HepG2 (cell line): Measurements from ENCODE around the gene RTEL1. TPM values are rescaled to one million over a fixed set of nuclear protein-coding genes. Genes with fewer than 3 reads are reported as not detected.

ENCODE experiments used
- ASH2L ChIP-seq: fragments of 300-600, 200-600 bp; sonication (generic); IDR thresholded peaks from 2 replicates; pipeline ENCODE4 v1.7.0; 2017; ENCODE audit warnings: low read depth, mild to moderate bottlenecking, moderate library complexity, mixed read lengths, low read length; ENCODE audit not compliant: insufficient read length
- CENPT ChIP-seq: sonication (generic); formaldehyde crosslinking; IDR thresholded peaks from 2 replicates; pipeline ENCODE4 v1.8.0; 2022; ENCODE audit warnings: low read depth, mild to moderate bottlenecking, moderate library complexity, missing genetic modification reagents
- HBP1 ChIP-seq: IDR thresholded peaks from 2 replicates; pipeline ENCODE4 v1.6.1; 2016; ENCODE audit warnings: low read depth, control low read depth
- HMGA1 ChIP-seq: sonication (generic); formaldehyde crosslinking; conservative IDR thresholded peaks from 2 replicates; pipeline ENCODE4 v1.4.0; 2020; ENCODE audit warnings: missing genetic modification reagents
- MIER2 ChIP-seq: IDR thresholded peaks from 2 replicates; pipeline ENCODE4 v1.6.1; 2016; ENCODE audit warnings: missing biosample characterization, missing genetic modification reagents
- MXI1 ChIP-seq: IDR thresholded peaks from 3 replicates; pipeline ENCODE4 v1.6.1; 2012; ENCODE audit warnings: low read depth, low read length, inconsistent platforms, borderline replicate concordance
- MYC ChIP-seq: sonication (generic); formaldehyde crosslinking; IDR thresholded peaks from 2 replicates; pipeline ENCODE4 v1.9.0; 2021; ENCODE audit warnings: missing genetic modification reagents, borderline replicate concordance
- POLR2G ChIP-seq: fragments of 200-400 bp; formaldehyde crosslinking; IDR thresholded peaks from 2 replicates; pipeline ENCODE4 v1.6.1; 2018; ENCODE audit warnings: mild to moderate bottlenecking, low read depth, low read length, moderate library complexity
- PPARG ChIP-seq: conservative IDR thresholded peaks from 2 replicates; pipeline ENCODE4 v1.6.1; 2016; ENCODE audit warnings: missing biosample characterization, missing genetic modification reagents
- ZBTB4 ChIP-seq: sonication (generic); formaldehyde crosslinking; IDR thresholded peaks from 2 replicates; pipeline ENCODE4 v1.4.0; 2020; ENCODE audit warnings: missing genetic modification reagents, mild to moderate bottlenecking, borderline replicate concordance
- ZNF121 ChIP-seq: sonication (generic); formaldehyde crosslinking; IDR thresholded peaks from 2 replicates; pipeline ENCODE4 v1.5.0; 2020; ENCODE audit warnings: mild to moderate bottlenecking, missing genetic modification reagents
- ZNF510 ChIP-seq: sonication (generic); formaldehyde crosslinking; IDR thresholded peaks from 2 replicates; pipeline ENCODE4 v1.4.0; 2020; ENCODE audit warnings: low read depth, mild to moderate bottlenecking, missing genetic modification reagents
- ZNF577 ChIP-seq: sonication (generic); formaldehyde crosslinking; IDR thresholded peaks from 2 replicates; pipeline ENCODE4 v1.4.0; 2020; ENCODE audit warnings: mild to moderate bottlenecking, low read depth, missing genetic modification reagents, borderline replicate concordance
- ZNF616 ChIP-seq: sonication (generic); formaldehyde crosslinking; IDR thresholded peaks from 2 replicates; pipeline ENCODE4 v1.5.0; 2020; ENCODE audit warnings: low read depth, mild to moderate bottlenecking, missing genetic modification reagents
- ZNF768 ChIP-seq: sonication (generic); formaldehyde crosslinking; IDR thresholded peaks from 2 replicates; pipeline ENCODE4 v1.4.0; 2020; ENCODE audit warnings: missing genetic modification reagents
- polyA plus RNA-seq, 8 experiments: library from polyadenylated mRNA; depleted of rRNA in 3 of 8; stranded (reverse) in 7 of 8; unstranded in 1 of 8; fragments of >200 nt; fragmentation: Illumina TruSeq in 4 of 8; extraction: Trizol in 4 of 8; gene quantifications; 2 replicates each; pipeline versions ENCODE4 v1.2.1 to v1.2.3, GENCODE V29; 2011 to 2016; ENCODE audit warnings: low read depth in 4 of 8, missing spikeins in 1 of 8, mixed read lengths in 1 of 8; ENCODE audit not compliant: insufficient read depth in 1 of 8
- total RNA-seq, 5 experiments: library from RNA; depleted of rRNA; stranded (reverse); fragments of >200 nt; fragmentation: Illumina TruSeq; extraction: Trizol; gene quantifications; 2 replicates each; pipeline ENCODE4 v1.2.3, GENCODE V29; 2016; ENCODE audit warnings: low read depth in 1 of 5
- TF ChIP-seq, protein P1 (sequence below): sonication (generic); formaldehyde crosslinking; IDR thresholded peaks from 2 replicates; pipeline ENCODE4 v1.4.0; 2020; ENCODE audit warnings: missing genetic modification reagents
- TF ChIP-seq, protein P2 (sequence below): sonication (generic); formaldehyde crosslinking; conservative IDR thresholded peaks from 2 replicates; pipeline ENCODE4 v1.4.0; 2020; ENCODE audit warnings: missing genetic modification reagents
- TF ChIP-seq, protein P3 (sequence below): IDR thresholded peaks from 2 replicates; pipeline ENCODE4 v1.6.1; 2012; ENCODE audit warnings: low read depth, low read length, improper control_type of control experiment
- TF ChIP-seq, protein P4 (sequence below): IDR thresholded peaks from 2 replicates; pipeline ENCODE4 v1.6.1; 2016; ENCODE audit warnings: mild to moderate bottlenecking, missing biosample characterization, missing genetic modification reagents

Gene RTEL1
- total and polyA plus RNA-seq, 2 of the 13 experiments (the other 11 are each of a cell fraction or from before 2014, with no cell fraction given) = 21.8 to 36.4 TPM

GRCh38 chr20:63697357-63697867 lies 39.3 kb downstream of the RTEL1 start (continued):
- TF ChIP-seq, protein P1, sequence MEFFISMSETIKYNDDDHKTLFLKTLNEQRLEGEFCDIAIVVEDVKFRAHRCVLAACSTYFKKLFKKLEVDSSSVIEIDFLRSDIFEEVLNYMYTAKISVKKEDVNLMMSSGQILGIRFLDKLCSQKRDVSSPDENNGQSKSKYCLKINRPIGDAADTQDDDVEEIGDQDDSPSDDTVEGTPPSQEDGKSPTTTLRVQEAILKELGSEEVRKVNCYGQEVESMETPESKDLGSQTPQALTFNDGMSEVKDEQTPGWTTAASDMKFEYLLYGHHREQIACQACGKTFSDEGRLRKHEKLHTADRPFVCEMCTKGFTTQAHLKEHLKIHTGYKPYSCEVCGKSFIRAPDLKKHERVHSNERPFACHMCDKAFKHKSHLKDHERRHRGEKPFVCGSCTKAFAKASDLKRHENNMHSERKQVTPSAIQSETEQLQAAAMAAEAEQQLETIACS (CRISPR knock-in tag) = no peak
- TF ChIP-seq, protein P2, sequence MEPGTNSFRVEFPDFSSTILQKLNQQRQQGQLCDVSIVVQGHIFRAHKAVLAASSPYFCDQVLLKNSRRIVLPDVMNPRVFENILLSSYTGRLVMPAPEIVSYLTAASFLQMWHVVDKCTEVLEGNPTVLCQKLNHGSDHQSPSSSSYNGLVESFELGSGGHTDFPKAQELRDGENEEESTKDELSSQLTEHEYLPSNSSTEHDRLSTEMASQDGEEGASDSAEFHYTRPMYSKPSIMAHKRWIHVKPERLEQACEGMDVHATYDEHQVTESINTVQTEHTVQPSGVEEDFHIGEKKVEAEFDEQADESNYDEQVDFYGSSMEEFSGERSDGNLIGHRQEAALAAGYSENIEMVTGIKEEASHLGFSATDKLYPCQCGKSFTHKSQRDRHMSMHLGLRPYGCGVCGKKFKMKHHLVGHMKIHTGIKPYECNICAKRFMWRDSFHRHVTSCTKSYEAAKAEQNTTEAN (CRISPR knock-in tag) = no peak
- no peak for TF ChIP-seq PPARG (CRISPR knock-in tag)
- no peak; the same call in 1 of the 2 replicates for TF ChIP-seq ZNF768 (CRISPR knock-in tag)
- TF ChIP-seq, protein P3, sequence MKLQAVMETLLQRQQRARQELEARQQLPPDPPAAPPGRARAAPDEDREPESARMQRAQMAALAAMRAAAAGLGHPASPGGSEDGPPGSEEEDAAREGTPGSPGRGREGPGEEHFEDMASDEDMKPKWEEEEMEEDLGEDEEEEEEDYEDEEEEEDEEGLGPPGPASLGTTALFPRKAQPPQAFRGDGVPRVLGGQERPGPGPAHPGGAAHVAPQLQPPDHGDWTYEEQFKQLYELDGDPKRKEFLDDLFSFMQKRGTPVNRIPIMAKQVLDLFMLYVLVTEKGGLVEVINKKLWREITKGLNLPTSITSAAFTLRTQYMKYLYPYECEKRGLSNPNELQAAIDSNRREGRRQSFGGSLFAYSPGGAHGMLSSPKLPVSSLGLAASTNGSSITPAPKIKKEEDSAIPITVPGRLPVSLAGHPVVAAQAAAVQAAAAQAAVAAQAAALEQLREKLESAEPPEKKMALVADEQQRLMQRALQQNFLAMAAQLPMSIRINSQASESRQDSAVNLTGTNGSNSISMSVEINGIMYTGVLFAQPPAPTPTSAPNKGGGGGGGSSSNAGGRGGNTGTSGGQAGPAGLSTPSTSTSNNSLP = no peak
- TF ChIP-seq ZNF510 (CRISPR knock-in tag) = no peak
- no peak for TF ChIP-seq MIER2 (CRISPR knock-in tag)
- TF ChIP-seq ZNF577 (CRISPR knock-in tag) = no peak
- no peak for TF ChIP-seq ASH2L
- TF ChIP-seq POLR2G = peak; percentile 42
- no peak for TF ChIP-seq HBP1 (CRISPR knock-in tag)
- TF ChIP-seq, protein P4, sequence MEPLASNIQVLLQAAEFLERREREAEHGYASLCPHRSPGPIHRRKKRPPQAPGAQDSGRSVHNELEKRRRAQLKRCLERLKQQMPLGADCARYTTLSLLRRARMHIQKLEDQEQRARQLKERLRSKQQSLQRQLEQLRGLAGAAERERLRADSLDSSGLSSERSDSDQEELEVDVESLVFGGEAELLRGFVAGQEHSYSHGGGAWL (CRISPR knock-in tag) = no peak
- no peak for TF ChIP-seq MYC (CRISPR knock-in tag)
- TF ChIP-seq MXI1 = no peak
- no peak for TF ChIP-seq ZBTB4
- TF ChIP-seq CENPT (CRISPR knock-in tag) = no peak
- TF ChIP-seq ZNF616 (CRISPR knock-in tag) = 0 out of 2 replicates have a peak, but pooled peaks have one; percentile 51
- no peak for TF ChIP-seq ZNF121 (CRISPR knock-in tag)
- no peak for TF ChIP-seq HMGA1 (CRISPR knock-in tag)
